ENCODE results near the gene PRAME.

The PRAME gene

DNA sequence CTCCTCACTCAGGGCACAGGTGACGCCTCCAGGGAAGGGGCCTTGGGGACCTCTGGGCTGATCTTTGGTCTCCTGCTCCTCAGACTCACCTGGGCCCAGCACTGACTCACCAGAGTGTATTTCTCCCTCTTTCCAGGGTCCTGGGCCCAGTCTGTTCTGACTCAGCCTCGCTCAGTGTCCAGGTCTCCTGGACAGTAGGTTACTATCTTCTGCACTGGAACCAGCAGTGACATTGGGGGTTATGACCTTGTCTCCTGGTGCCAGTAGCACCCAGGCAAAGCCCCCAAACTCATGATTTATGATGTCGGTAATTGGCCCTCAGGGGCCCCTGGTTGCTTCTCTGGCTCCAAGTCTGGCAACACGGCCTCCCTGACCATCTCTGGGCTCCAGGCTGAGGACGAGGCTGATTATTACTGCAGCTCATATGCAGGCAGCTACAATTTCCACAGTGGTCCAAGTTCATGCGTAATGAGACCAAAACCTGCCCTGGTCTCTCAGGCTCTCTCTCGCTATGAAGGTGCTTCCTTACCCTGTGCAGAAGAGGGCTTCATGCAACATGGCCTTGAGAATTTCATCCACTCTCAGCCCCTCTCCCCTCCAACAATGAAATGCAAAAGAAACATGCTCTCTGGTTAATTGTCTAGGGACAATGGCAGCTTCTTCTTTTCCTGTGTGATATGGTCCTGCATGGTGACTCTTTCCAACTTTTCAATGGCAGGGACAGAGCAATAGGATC lies 21.0 kb upstream of the PRAME start:
- no peaks in the 10 kb centered on the region for H3K9me3 ChIP-seq (ENCODE audit: control insufficient read depth in 1 of 2, low read length in 2 of 2)
- no peak overlapping the region for H3K9ac ChIP-seq (ENCODE audit: low read depth in 1 of 2, low read length in 2 of 2)
- no peaks in the 10 kb centered on the region for H3K27me3 ChIP-seq (ENCODE audit: control insufficient read depth in 1 of 2, insufficient read depth in 2 of 2, low read length in 2 of 2)
- no peaks in the 10 kb centered on the region for H3K4me1 ChIP-seq (ENCODE audit: control insufficient read depth in 1 of 2, insufficient read depth in 2 of 2, low read length in 2 of 2)
- no peaks in the 10 kb centered on the region for H3K36me3 ChIP-seq (ENCODE audit: control insufficient read depth in 1 of 2, insufficient read depth in 2 of 2, low read length in 2 of 2)
- no peak overlapping the region for H3K27ac ChIP-seq (ENCODE audit: low read depth, low read length)
- no peak overlapping the region for H3K4me3 ChIP-seq (ENCODE audit: low read depth in 1 of 2, low read length in 2 of 2)

- Histone ChIP-seq H3K4me3 (ENCODE audit: low read depth in 1 of 2, low read length in 2 of 2) (no peak overlapping the region), H3K36me3 (ENCODE audit: control insufficient read depth in 1 of 2, insufficient read depth in 2 of 2, low read length in 2 of 2) (no peaks in the 10 kb centered on the region), H3K27me3 (ENCODE audit: control insufficient read depth in 1 of 2, insufficient read depth in 2 of 2, low read length in 2 of 2) (peaks cover 0 to 5% of the 10 kb centered on the region in 2 donors), H3K27ac (ENCODE audit: low read depth, low read length) (no peak overlapping the region), H3K9me3 (ENCODE audit: control insufficient read depth in 1 of 2, low read length in 2 of 2) (no peaks in the 10 kb centered on the region), H3K4me1 (ENCODE audit: control insufficient read depth in 1 of 2, insufficient read depth in 2 of 2, low read length in 2 of 2) (no peaks in the 10 kb centered on the region), H3K9ac (ENCODE audit: low read depth in 1 of 2, low read length in 2 of 2) (no peak overlapping the region)
These were observed 19.8 kb upstream of the PRAME start for GRCh38 chr22:22578702-22579424.

DNA sequence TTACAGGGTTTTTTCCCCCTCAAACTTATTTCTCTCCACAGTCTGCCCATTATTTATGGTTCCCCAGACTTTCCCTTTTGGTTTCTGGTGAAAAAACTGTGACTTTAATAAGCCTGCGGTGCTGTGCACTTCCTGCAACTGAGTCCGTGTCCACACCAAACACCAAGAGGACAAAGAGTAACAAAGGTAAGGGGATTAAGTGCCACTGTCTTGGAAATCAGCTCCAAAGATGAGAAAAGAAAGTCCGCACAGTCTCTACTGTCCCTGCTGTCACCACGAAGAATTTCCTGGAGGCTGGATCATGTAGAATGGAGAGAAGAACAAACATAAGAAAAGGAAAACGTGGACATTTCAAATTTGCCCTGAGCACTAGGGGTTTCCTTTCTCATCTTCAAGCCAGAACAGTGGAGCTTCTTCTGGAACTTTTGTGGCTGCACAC lies 17.9 kb upstream of the PRAME start:
- H3K9ac ChIP-seq (ENCODE audit: low read depth in 1 of 2, low read length in 2 of 2): no peak overlapping the region
- H3K36me3 ChIP-seq (ENCODE audit: control insufficient read depth in 1 of 2, insufficient read depth in 2 of 2, low read length in 2 of 2): no peaks in the 10 kb centered on the region
- H3K27me3 ChIP-seq (ENCODE audit: control insufficient read depth in 1 of 2, insufficient read depth in 2 of 2, low read length in 2 of 2): peaks cover 5 to 8% of the 10 kb centered on the region in 2 donors
- no peaks in the 10 kb centered on the region for H3K9me3 ChIP-seq (ENCODE audit: control insufficient read depth in 1 of 2, low read length in 2 of 2)
- no peak overlapping the region for H3K27ac ChIP-seq (ENCODE audit: low read depth, low read length)
- H3K4me3 ChIP-seq (ENCODE audit: low read depth in 1 of 2, low read length in 2 of 2): no peak overlapping the region
- no peaks in the 10 kb centered on the region for H3K4me1 ChIP-seq (ENCODE audit: control insufficient read depth in 1 of 2, insufficient read depth in 2 of 2, low read length in 2 of 2)

- peaks cover 6 to 9% of the 10 kb centered on the region in 2 donors for H3K27me3 ChIP-seq (ENCODE audit: control insufficient read depth in 1 of 2, insufficient read depth in 2 of 2, low read length in 2 of 2)
- H3K4me3 ChIP-seq (ENCODE audit: low read depth in 1 of 2, low read length in 2 of 2): no peak overlapping the region
- no peak overlapping the region for H3K9ac ChIP-seq (ENCODE audit: low read depth in 1 of 2, low read length in 2 of 2)
- H3K36me3 ChIP-seq (ENCODE audit: control insufficient read depth in 1 of 2, insufficient read depth in 2 of 2, low read length in 2 of 2): no peaks in the 10 kb centered on the region
- no peaks in the 10 kb centered on the region for H3K4me1 ChIP-seq (ENCODE audit: control insufficient read depth in 1 of 2, insufficient read depth in 2 of 2, low read length in 2 of 2)
- H3K9me3 ChIP-seq (ENCODE audit: control insufficient read depth in 1 of 2, low read length in 2 of 2): no peaks in the 10 kb centered on the region
- H3K27ac ChIP-seq (ENCODE audit: low read depth, low read length): no peak overlapping the region
These were observed 17.4 kb upstream of the PRAME start for GRCh38 chr22:22576244-22576988.

DNA sequence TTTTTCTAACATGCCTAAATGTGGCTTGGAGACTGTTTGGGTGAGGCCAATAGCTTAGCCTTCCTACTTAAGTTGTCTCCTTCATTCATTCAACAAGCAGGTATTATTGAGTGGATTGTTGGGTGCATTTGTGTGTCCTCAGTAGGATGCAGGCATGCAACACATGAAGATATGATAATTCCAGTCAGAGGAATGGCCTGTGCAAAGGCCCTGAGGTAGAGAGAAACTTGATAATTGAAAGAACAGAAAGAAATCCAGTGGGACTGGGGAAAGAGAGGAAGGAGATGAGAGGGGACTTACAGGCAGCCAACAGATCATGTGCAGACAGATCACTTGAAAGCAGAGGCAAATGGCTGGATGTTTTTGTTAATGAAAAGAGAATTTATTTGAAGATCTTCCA lies 15.3 kb upstream of the PRAME start:
- no peak overlapping the region for H3K4me3 ChIP-seq (ENCODE audit: low read depth in 1 of 2, low read length in 2 of 2)
- no peak overlapping the region for H3K27ac ChIP-seq (ENCODE audit: low read depth, low read length)

GRCh38 chr22:22573047-22573889 lies 14.2 kb upstream of the PRAME start:
- H3K9me3 ChIP-seq (ENCODE audit: control insufficient read depth in 1 of 2, low read length in 2 of 2): no peaks in the 10 kb centered on the region
- H3K4me3 ChIP-seq (ENCODE audit: low read depth in 1 of 2, low read length in 2 of 2): no peak overlapping the region
- peaks cover 14 to 22% of the 10 kb centered on the region in 2 donors for H3K27me3 ChIP-seq (ENCODE audit: control insufficient read depth in 1 of 2, insufficient read depth in 2 of 2, low read length in 2 of 2)
- H3K27ac ChIP-seq (ENCODE audit: low read depth, low read length): no peak overlapping the region
- H3K36me3 ChIP-seq (ENCODE audit: control insufficient read depth in 1 of 2, insufficient read depth in 2 of 2, low read length in 2 of 2): no peaks in the 10 kb centered on the region
- H3K9ac ChIP-seq (ENCODE audit: low read depth in 1 of 2, low read length in 2 of 2): no peak overlapping the region
- H3K4me1 ChIP-seq (ENCODE audit: control insufficient read depth in 1 of 2, insufficient read depth in 2 of 2, low read length in 2 of 2): no peaks in the 10 kb centered on the region

More for the DNA sequence above, 15.3 kb upstream of the PRAME start:
- Histone ChIP-seq H3K9me3 (ENCODE audit: control insufficient read depth in 1 of 2, low read length in 2 of 2) (no peaks in the 10 kb centered on the region), H3K36me3 (ENCODE audit: control insufficient read depth in 1 of 2, insufficient read depth in 2 of 2, low read length in 2 of 2) (no peaks in the 10 kb centered on the region), H3K27me3 (ENCODE audit: control insufficient read depth in 1 of 2, insufficient read depth in 2 of 2, low read length in 2 of 2) (peaks cover 14 to 17% of the 10 kb centered on the region in 2 donors), H3K4me1 (ENCODE audit: control insufficient read depth in 1 of 2, insufficient read depth in 2 of 2, low read length in 2 of 2) (no peaks in the 10 kb centered on the region), H3K9ac (ENCODE audit: low read depth in 1 of 2, low read length in 2 of 2) (no peak overlapping the region)

DNA sequence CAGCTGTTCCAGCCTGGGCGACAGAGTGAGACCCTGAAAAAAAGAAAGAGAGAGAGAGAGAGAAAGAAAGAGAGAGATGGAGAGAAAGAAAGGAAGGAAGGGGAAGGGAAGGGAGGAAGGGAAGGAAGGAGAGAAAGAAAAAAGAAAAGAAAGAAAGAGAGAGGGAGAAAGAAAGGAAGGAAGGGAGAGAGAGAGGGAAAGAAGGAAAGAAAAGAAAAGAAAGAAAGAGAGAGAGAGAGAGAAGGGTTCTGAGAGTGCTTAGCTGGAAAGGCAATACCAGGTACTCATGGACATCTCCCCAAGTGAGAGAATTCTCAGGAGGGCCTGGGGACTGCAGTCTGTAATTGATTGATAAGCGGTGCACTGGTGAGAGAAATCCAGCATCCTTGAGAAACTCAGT lies 12.8 kb upstream of the PRAME start:
- Histone ChIP-seq H3K27ac (ENCODE audit: low read depth, low read length) (no peak overlapping the region), H3K9ac (ENCODE audit: low read depth in 1 of 2, low read length in 2 of 2) (no peak overlapping the region), H3K27me3 (ENCODE audit: control insufficient read depth in 1 of 2, insufficient read depth in 2 of 2, low read length in 2 of 2) (peaks cover 14 to 22% of the 10 kb centered on the region in 2 donors), H3K4me1 (ENCODE audit: control insufficient read depth in 1 of 2, insufficient read depth in 2 of 2, low read length in 2 of 2) (no peaks in the 10 kb centered on the region), H3K4me3 (ENCODE audit: low read depth in 1 of 2, low read length in 2 of 2) (no peak overlapping the region), H3K36me3 (ENCODE audit: control insufficient read depth in 1 of 2, insufficient read depth in 2 of 2, low read length in 2 of 2) (no peaks in the 10 kb centered on the region), H3K9me3 (ENCODE audit: control insufficient read depth in 1 of 2, low read length in 2 of 2) (no peaks in the 10 kb centered on the region)

DNA sequence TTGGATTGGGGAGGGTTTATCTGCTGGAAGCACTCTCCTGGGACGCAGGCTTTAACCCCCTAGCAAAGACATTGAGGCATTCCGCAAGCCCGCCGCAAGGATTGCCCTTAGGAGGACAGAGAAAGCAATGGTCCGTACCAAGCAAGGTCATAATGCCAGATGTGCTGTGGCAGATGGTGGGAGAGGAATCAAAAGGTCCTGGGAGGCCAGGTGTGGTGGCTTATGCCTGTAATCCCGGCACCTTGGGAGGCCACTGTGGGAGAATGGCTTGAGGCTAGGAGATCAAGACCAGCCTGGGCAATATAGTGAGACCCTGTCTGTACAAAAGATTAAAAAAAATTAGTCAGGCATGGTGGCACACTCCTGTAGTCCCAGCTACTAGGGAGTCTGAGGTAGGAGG lies 12.4 kb upstream of the PRAME start:
- no peaks in the 10 kb centered on the region for H3K4me1 ChIP-seq (ENCODE audit: control insufficient read depth in 1 of 2, insufficient read depth in 2 of 2, low read length in 2 of 2)
- H3K9ac ChIP-seq (ENCODE audit: low read depth in 1 of 2, low read length in 2 of 2): no peak overlapping the region
- H3K4me3 ChIP-seq (ENCODE audit: low read depth in 1 of 2, low read length in 2 of 2): no peak overlapping the region
- H3K36me3 ChIP-seq (ENCODE audit: control insufficient read depth in 1 of 2, insufficient read depth in 2 of 2, low read length in 2 of 2): no peaks in the 10 kb centered on the region
- no peaks in the 10 kb centered on the region for H3K9me3 ChIP-seq (ENCODE audit: control insufficient read depth in 1 of 2, low read length in 2 of 2)
- peaks cover 14 to 22% of the 10 kb centered on the region in 2 donors for H3K27me3 ChIP-seq (ENCODE audit: control insufficient read depth in 1 of 2, insufficient read depth in 2 of 2, low read length in 2 of 2)
- H3K27ac ChIP-seq (ENCODE audit: low read depth, low read length): no peak overlapping the region

DNA sequence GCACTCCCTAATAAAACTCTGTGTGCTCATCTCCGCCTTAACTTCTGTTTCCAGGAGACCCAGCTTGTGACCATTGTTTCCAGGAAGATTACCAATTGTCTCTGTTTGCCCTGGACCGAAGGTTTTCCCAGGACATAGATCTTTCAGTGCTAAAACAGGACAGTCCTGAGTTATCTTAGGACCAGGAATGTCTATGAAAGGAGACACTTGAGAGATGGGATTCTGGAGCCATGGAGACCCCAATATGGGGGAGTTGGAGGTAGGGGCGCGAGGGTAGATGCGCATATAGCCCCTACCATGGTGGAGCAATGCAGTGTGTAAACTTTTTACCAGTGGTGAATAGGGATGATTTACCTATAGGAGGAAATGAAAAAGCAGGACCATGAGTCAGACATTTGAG lies 10.2 kb upstream of the PRAME start:
- no peaks in the 10 kb centered on the region for H3K9me3 ChIP-seq (ENCODE audit: control insufficient read depth in 1 of 2, low read length in 2 of 2)
- H3K4me3 ChIP-seq (ENCODE audit: low read depth in 1 of 2, low read length in 2 of 2): no peak overlapping the region
- H3K27ac ChIP-seq (ENCODE audit: low read depth, low read length): no peak overlapping the region
- H3K9ac ChIP-seq (ENCODE audit: low read depth in 1 of 2, low read length in 2 of 2): no peak overlapping the region
- H3K27me3 ChIP-seq (ENCODE audit: control insufficient read depth in 1 of 2, insufficient read depth in 2 of 2, low read length in 2 of 2): peaks cover 12 to 22% of the 10 kb centered on the region in 2 donors
- H3K36me3 ChIP-seq (ENCODE audit: control insufficient read depth in 1 of 2, insufficient read depth in 2 of 2, low read length in 2 of 2): no peaks in the 10 kb centered on the region
- no peaks in the 10 kb centered on the region for H3K4me1 ChIP-seq (ENCODE audit: control insufficient read depth in 1 of 2, insufficient read depth in 2 of 2, low read length in 2 of 2)
